ENCODE measurements around the gene RINT1.
"Not testable (repeated sequence)": the region's sequence is repeated elsewhere in the genome, so short reads cannot be mapped to it uniquely, and the experiment has no call there.

RINT1 gene

DNA sequence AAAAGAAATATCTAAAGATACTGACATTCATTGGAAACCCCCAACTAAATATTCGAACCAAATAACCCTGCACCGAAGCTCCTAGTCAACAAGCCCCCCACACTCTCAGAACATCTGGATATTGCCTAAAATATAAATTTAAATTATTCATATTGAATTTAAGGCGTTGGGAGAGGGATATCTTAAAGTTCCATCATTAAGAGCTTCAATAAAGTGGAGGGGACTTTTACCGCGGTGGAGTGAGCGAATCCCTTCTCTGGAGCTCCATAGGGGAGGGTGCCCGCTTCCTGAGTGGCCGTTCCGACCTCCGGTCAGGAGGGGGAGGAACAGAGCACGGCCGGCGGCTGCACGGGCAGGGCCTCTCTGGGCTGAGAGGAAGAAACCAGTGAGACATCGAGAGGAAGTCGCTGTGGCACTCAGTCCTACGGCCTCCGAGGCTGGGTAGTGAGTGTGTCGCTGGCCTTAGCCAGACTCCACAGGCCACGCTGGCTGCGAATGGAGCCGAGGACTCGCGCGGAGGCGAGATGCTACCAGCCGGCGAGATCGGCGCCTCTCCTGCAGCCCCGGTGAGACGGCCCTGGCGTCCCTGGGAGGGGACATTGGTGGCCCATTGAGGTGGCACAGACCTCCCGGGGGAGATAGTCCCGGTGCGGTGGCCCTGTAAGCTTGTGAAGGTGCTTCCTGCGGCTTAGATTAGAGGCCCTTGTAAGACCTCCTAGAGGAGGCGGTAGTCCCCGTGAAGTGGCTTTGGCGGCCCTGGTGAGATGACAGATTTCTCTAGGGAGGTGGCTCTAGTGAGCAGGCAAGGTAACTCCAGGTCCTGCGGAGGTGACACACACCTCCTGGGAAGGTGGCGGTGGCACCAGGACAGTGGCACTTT, at the start of gene RINT1:
RINT1 (plus strand) TSS at position 410 of the 880 bp plus-strand sequence; CDS start at position 525, 115 bp downstream.
- peak; percentile 93 for DNase-seq

DNA sequence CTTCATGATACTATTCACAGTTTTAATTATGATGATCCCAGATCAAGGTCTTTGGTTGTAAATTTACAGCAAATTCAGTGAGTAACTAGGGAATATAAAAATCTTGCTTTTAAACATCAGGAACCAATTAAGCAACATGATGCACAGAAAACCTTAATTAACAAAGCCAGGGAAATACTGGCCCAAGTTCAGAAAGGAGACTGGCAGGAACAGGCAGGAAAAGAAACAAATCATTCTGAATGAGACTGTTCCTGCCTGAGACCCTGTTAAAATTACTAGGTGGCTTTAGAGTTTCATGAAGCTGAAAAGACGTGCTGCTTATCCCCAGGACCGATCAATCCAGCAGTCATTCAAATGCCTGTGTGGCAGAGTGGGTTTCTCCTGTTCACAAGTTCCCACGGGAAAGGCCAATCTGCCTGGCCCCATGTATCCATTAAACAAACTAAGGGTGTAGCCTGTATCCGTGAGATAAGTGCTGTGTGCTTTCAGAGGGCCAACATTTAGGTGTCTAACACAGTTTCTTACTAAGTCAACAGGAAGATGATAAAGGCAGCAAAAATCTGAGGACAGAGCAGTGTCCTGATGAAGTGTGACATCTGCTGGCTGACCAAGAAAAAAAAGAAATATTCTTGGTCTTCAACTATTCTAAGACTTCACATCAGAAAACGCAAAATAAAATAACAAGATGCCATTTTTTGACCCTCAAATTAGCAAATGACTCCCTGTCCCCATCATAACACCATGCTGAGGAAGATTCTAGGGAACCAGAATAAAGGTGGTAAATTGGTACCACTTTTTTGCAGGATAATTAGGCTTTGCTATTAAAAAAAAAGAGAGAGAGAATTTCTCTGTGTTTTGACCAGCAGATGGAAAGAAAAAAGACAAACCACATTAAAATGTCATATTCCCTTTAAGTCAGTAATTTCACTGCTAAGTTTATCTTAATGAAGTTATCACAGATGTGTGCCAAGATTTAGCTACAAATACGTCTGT, 44.1 kb upstream of the RINT1 start:
- peak; percentile 46 for DNase-seq

- no peak for DNase-seq
Measured at GRCh38 chr7:105489409-105489808, 42.6 kb upstream of the RINT1 start.

GRCh38 chr7:105493196-105493922, 38.6 kb upstream of the RINT1 start:
- no peak for DNase-seq

DNA sequence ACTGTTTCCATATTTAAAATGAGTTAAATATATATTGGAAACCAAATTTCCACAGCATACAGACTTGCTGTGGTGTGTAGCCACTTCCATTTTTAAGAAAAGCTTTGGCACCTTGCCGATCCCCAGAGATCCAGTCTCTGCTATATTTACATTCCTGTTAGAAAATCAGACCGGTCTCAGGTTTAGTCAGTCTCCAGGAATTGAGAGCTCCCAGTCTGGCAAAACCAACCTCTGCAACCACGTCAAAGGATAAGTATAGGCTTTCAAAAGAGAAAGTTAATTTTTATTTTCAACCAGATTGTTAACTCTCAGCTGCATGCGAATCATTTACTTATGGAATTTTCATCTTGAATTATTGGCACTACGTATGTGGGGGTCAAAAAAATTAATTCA, 38.1 kb upstream of the RINT1 start:
- DNase-seq, result no peak

DNA sequence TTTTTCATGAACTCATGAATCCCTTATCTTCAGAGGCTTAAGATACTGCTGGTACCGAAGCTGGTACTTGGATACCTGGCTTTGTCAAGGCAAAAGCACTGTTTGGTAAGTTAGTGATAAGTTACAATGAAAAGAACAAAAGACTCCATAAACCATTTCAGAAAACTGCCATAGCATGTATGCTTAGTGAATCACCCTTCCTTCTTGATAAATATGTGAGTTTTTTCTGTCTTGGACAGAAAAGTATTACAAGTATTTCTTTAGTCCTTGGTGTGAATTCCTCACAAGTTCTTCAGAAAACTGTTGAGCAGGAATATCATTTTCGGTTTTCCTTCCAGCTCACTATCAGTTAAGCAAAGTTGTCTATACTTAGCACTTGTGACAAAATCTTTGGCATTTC, 35.5 kb upstream of the RINT1 start:
- DNase-seq, result no peak

DNA sequence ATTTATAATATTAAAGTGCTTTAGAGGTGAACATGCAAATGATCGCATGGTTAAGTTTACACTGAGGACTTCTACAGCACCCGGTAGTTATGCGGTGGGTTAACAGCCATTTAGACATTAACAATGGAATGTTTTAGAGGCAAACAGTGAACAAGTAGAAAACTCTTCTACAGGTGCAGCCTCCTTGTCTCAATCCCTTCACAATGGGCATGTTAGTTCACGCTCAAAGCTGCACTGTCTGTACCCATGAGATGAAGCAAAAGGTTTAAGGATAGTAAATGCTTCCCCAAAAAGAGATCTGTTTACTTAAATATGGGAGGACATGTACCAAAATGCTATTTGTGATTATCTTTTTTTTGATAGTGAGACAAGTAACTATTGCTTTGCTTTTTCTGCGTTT, 35.0 kb upstream of the RINT1 start:
- no peak for DNase-seq

DNA sequence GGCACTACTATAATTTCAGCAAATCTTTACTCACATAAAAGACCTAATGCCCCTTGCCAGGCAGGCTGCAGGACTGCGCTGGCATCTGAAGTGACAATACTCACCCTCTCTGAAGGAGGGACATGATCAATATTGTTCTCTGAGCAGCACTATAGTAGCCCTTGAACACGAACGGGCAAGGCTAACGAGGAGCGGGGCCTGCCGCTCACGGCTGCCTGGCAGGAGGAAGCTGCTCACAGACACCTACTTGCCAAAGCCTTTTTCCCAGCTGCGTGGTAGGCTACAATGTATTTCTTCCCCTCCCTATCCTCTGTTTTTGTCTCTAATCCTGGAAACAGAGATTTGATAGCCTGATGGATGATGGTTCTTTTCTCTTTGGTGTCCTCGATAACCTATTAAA, 29.8 kb upstream of the RINT1 start:
- DNase-seq, result no peak

DNA sequence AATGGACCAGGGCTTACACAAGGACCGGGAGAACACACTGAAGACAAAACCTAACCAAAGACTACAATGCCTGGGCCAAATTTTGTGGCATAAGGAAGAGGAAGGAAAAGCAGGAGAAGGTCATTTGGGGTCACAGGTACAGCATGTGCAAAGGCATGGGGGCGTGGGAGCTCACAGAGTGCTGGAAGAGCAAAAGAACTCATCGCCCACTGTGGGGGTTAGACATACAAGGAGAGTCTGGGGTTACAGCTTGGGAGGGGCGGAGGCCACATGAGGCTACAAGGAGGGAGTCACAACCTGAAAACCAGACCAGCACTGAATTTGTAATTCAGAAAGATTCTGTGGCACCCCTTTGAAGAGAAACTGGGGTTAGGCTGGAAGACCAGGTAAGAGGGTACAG, 19.6 kb upstream of the RINT1 start:
- DNase-seq, result no peak

GRCh38 chr7:105512926-105513526, 19.0 kb upstream of the RINT1 start:
- DNase-seq, result no peak

DNA sequence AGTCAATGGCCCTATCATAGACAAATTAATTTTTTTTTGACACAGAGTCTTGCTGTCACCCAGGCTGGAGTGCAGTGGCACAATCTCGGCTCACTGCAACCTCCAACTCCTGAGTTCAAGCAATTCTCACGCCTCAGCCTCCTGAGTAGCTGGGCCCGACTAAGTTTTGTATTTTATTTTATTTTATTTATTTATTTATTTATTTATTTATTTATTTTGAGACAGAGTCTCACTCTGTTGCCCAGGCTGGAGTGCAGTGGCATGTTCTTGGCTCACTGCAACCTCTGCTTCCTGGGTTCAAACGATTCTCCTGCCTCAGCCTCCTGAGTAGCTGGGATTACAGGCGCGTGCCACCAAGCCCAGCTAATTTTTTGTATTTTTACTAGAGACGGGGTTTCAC, 16.4 kb upstream of the RINT1 start:
- DNase-seq, result not testable (repeated sequence)

DNA sequence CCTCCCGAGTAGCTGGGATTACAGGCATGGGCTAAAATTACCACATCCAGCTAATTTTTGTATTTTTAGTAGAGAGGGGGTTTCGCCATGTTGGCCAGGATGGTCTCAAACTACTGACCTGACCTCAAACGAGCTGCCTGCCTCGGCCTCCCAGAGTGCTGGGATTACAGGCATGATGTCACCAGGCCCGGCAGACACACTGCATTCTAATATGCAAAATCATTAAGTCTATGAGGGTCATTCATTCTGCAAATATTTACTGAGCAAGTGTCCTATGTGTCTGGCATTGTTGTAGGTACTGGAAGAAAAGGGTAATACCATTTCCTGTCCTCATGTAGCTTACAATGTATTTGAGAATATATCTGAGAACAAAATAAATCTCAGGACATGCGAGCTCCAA, 12.6 kb upstream of the RINT1 start:
- DNase-seq, result no peak

DNA sequence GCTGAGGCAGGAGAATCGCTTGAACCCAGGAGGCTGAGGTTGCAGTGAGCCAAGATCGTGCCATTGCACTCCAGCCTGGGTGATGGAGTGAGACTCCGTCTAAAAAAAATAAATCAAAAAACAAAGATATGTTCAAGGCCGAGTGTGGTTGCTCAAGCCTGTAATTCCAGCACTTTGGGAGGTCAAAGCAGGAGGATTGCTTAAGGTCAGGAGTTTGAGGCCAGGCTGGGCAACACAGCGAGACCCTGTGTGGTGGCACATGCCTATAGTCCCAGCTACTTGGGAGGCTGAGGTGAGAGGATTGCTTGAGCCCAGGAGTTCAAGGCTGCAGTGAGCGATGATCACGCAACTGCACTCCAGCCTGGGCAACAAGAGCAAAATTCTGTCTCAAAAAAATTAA, 11.4 kb upstream of the RINT1 start:
- DNase-seq, result not testable (repeated sequence)

DNA sequence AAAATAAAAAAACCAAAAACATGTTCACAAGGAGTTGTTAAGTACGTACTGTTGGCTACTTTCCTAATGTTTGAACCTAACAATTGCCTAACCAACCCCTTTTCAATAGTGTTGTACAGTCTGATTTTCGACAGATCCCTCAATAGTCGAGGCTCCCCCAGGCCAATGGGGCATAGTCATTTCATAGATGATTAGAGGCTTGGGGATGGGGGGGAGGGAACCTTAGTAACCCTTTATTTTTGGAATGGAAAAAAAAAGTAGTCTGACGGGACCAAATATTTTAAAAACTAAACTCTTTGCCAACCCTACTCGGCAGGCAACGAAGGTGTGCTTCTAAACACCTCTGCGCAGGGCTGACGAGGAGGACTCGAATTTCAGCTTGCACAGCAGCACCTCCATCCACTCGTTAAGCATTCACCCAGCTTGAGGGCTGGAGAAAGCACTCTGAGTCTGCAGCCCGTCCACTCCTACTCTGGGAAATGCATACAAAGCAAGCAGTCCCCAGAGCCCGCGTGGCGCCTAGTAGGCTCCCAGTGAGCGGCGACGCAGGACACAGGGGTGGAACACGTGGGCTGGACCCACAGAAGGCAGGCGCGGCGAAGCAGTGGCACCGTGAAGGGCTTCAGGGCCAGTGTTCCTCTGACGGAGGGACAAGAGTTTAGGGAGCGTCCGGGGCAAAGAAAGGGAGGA, 10.8 kb upstream of the RINT1 start:
- DNase-seq, result peak; percentile 29

DNA sequence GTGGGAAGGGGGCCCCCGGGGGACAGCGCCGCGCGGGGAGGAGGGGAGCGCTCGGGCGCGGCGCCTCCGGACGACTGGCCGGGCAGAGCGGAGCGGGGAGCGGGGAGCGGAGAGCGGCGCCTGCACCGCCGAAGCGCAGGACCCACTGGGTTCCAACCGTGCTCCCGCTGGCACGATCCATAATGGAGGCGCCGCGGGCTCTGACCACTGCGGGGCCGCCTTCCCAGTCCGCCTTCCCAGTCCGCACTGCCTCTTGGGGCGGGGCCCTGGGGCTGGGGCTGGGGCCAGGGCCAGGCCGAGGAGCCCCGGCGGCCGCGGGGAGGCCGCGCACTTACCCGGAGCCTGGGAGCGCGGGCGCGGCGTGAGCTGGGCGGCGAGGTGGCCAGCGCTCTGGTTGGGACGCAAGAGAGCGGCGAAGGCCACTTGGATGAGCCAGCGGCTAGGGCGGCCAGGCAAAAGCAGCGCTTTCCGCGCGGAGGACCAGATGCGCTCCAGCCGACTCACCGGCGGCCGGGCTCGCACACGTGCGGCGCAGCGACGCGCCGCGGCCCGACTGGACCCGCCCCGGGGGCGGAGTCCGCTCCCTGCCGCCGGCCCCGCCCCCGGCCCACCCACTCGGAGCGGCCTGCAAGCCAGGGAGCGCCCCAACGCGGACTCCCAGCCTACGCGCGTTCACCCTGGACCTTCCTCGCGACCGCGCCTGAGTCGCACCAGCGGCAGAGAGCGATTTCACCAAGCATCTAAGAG, 10.1 kb upstream of the RINT1 start, which contains the start of gene PUS7:
PUS7 (minus strand) TSS at position 555 of the 747 bp plus-strand sequence. CDS start 13,759 bp downstream, outside the sequence.
- DNase-seq, result peak; percentile 84

DNA sequence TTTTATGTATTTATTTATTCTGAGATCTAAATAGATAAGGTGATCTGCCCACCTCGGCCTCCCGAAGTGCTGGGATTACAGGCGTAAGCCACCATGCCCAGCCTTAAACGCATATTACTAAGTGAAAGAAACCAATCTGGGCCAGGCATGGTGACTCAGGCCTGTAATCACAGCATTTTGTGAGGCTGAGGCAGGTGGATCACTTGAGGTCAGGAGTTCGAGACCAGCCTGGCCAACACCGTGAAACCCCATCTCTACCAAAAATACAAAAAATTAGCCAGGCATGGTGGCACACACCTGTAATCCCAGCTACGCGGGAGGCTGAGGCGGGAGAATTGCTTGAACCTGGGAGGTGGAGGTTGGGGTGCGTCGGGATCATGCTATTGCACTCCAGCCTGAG, 7.6 kb upstream of the RINT1 start:
- DNase-seq, result not testable (repeated sequence)

- DNase-seq, result no peak
Measured at GRCh38 chr7:105524840-105525239, 7.2 kb upstream of the RINT1 start.

- DNase-seq, result not testable (repeated sequence)
Measured at GRCh38 chr7:105527737-105528136, 4.3 kb upstream of the RINT1 start.

GRCh38 chr7:105530126-105530525, 1.9 kb upstream of the RINT1 start:
- no peak for DNase-seq

DNA sequence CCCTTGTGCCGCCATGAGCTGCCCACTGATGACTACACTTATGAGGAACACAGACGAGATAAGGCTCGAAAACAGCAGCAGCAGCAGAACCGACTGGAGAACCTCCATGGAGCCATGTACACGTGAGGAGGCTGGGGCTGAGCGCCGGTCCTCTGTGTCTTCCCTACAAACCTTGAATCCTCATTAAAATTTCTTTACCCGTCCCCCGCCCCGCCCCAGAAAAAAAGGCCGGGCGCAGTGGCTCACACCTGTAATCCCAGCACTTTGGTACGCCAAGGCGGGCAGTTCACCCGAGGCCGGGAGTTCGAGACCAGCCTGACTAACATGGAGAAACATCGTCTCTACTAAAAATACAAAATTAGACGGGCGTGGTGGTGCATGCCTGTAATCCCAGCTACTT, 1.5 kb upstream of the RINT1 start:
- DNase-seq, result no peak
